Stimulated activated CD8-positive, alpha-beta memory T cell treated with anti-CD3 and anti-CD28 coated beads, Interleukin-7, amount 100 ng/mL, for 1 hour (primary cell): ENCODE measurements around the gene ABHD5.

Experiments used
- DNase-seq, 2 donors: peaks; one replicate each; pipeline ENCODE4 v3.0.0-alpha.2; 2020; ENCODE audit warnings: low read depth in 2 of 2

ABHD5 gene

DNA sequence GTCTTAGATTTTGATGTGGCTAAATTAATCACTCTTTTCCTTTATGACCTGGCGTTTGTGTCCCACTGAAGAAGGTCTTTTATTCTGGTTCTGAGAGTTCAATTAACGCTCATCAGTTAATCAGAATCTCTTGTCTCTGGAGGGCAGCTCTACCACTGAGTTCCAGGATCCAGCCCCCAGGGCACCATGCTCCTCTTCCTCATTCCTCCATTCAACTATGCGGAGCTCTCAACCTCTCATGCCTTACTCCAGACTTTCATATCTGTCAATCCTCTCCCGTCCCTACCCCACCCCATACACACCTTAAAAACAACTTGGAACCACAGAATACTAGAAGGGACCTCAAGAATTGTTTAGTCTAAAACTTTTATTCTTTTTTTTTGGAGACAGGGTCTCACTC, 4.8 kb upstream of the ABHD5 start:
- no peak for DNase-seq

DNA sequence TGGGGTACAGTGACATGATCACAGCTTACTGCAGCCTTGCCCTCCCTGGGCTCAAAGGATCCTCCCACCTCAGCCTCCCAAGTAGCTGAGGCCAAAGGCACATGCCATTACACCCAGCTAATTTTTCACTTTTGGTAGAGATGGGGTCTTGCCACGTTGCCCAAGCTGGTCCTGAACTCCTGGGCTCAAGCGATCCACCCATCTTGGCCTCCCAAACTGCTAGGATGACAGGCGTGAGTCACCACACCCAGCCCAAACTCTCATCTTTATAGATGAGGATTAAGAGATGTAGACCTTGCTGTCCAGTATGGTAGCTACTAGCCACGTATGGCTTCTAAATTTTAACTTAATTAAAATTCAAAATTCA, 4.4 kb upstream of the ABHD5 start:
- DNase-seq = no peak

GRCh38 chr3:43686700-43687498, 3.8 kb upstream of the ABHD5 start:
- no peak for DNase-seq

- DNase-seq = no peak
Measured at GRCh38 chr3:43687499-43687811, 3.3 kb upstream of the ABHD5 start.

GRCh38 chr3:43688245-43688650, 2.5 kb upstream of the ABHD5 start:
- DNase-seq = no peak

DNA sequence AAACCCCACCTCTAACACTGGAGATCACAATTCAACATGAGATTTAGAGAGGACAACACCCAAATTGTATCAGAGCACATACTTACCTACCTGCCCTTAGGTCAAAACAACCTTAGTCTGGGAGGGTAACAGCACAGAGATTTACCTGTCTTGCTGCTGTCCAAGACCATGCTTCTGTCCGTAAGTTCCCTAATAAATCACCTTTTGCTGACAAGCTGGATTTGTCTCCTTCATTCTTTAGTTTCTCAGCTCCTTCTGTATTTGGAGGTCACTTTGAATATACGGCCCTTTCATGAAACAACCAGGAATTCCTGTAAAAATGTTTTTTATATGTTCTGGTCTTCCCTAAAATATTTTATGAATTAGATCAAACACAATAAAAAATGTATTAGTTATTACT, 1.6 kb upstream of the ABHD5 start:
- DNase-seq = no peak

DNA sequence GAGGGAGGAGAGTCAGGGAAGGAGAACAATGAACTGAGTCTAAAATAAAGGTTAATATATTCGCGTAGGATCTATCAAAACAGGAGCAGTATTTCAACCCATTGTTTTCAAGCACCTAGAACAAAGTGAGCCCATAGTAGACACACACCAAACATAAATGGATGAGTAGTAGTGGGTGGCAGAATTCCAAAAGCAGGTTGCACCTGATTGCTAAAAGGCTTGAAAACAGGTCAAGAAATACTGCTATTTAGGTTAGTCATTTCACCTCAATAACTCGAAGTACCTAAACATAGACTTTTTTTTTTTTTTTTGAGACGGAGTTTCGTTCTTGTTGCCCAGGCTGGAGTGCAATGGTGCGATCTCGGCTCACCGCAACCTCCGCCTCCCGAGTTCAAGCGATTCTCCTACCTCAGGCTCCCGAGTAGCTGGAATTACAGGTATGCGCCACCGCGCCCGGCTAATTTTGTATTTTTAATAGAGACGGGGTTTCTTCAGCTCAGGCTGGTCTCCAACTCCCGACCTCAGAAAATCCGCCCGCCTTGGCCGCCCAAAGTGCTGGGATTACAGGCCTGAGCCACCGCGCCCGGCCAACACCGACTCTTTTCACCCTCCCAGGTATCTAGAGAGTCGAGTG, 855 bp upstream of the ABHD5 start:
- DNase-seq = peak in 1 of 2 donors; percentile 0

DNA sequence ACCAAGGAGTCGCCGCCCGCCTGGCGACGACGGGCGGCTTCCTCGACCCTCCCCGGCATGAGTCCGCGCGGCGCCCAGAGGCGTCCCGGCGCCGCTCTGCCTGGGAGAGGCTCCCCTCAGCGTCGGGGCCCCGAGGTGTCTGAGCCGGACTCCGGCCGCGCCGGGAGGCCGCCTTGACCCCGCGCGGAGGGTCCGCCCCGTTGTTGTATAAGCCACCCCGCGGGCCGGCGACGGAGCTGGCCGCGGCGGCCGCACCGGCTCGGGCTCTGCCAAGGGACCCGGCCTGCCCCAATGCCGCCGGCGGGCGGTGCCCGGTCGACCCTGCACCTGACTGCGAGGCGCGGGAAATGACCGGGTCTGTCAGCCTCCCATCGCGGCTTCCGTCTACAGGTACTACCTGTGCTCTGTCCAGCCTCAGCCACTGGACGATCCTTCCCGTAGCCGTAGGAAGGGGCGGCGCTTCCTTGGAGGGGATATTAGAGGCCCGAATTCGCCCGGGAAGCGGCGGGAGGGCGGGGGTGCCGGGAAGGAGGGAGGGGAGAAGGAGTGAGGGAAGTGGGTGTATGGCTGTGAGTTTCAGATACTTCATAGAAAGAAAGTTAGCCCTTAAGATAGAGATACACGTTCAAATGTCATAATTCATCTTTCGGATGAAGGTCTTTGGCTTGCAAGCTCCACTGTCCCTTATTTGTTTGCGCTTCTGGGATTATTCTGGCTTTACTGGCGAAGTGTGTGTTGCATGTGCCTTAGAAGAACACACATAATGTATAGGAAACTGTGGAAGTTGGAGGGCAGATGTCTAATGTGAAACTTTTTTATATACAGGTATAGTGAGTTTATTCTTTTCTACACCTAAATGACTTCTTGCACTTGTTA, 620 bp downstream of the ABHD5 start:
- DNase-seq = peak; percentile 0 to 5

- DNase-seq = no peak
Measured at GRCh38 chr3:43692085-43692855, 1.5 kb downstream of the ABHD5 start.

- no peak for DNase-seq
Measured at GRCh38 chr3:43692971-43693370, 2.2 kb downstream of the ABHD5 start.

DNA sequence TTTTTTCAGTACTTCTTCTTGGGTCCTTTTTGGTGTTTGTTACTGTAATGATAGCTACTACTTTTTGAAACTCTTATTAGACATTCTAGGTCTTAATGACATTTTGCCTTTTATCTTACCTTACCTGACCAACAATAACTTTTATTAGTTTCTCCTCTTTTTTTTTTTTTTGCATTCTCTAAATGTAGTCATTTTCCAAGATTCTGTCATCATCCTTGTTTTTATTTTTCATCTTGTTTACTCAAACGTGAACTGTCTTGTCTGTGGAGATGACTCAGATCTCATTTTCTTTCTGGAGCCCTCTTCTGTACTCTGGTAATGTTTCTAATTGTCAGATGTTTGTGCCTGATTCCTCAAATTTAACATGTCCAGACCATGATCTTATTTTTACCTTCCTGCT, 2.9 kb downstream of the ABHD5 start:
- no peak for DNase-seq

DNA sequence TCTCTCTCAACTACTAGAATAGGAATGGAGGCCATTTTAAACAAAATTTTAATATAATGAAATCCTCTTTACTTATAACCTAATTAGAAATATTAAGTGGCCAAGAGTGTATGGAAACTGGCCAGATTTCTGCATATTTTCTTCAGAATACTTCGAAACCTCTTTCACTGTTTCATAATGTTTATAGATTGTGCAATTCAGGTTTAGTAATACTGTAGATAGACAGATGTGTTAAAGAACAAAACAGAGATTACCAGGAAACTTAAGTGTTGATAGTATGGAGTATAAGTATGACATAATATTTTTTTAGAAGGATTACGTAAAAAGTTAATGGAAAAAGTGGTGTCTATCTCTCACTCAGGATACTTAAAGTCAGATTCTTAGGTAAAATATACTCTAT, 4.7 kb downstream of the ABHD5 start:
- DNase-seq = no peak

DNA sequence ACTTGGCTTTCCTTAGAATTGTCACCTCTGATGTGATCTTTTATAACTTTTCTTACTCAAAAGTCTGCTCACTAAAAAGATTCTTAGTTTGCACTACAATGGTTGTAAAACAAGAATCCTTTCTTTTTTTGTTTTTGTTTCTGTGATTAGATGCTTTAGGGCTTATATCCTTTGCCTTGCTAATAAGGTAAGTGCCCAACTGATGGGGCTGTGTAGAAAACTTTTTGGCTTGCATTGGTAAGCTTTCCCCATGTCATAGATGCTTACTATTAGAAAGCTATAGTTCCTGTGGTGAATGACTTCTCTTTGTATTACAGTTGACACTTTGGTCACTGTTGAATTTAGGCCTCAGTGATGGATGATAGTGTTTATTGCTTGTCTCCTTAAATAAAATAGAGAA, 5.1 kb downstream of the ABHD5 start:
- DNase-seq = no peak

- no peak for DNase-seq
Measured at GRCh38 chr3:43696441-43696840, 5.7 kb downstream of the ABHD5 start.

GRCh38 chr3:43696881-43697280, 6.1 kb downstream of the ABHD5 start:
- DNase-seq = no peak

- no peak for DNase-seq
Measured at GRCh38 chr3:43699864-43700263, 9.1 kb downstream of the ABHD5 start.

- DNase-seq = no peak
Measured at GRCh38 chr3:43704697-43705096, 14.0 kb downstream of the ABHD5 start.

GRCh38 chr3:43706342-43706741, 15.6 kb downstream of the ABHD5 start:
- no peak for DNase-seq

DNA sequence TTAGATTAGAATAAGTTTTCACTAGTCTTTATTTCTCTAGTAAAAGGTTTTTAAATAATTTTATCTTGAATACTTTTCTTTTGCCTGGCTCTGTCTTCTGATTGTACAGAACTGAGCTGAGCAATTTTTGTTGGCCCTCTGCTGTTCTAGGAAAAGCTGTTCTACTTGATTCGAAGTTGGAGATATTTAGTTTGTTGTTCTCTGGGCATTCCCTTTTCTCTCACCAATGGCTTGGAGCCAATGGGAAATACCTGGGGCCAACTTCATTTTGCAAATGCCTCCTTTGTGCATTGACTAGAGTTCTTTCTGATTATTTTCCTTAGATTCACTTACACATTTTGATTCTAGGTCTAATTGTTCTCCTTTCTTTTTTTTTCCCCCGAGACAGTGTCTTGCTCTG, 16.5 kb downstream of the ABHD5 start:
- DNase-seq = no peak

- no peak for DNase-seq
Measured at GRCh38 chr3:43707998-43708397, 17.3 kb downstream of the ABHD5 start.

DNA sequence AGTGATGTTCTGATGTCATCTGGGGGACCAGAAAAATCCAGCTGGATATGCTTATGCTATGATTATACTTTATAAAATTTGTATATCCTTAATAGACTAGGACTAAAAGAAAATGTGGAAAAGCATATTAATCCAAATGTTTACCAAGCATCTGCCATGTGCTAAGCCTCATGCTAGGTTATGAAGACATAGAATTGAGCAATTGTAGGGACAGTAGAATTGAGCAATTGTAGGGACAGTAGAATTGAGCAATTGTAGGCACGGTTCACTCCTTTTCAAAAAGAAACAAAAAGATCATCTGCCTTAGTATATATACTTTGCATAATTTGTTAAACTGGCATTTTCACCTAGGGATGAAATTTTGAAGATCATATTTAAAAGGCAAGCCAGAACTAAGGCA, 18.3 kb downstream of the ABHD5 start:
- DNase-seq = no peak

- no peak for DNase-seq
Measured at GRCh38 chr3:43710607-43711006, 19.9 kb downstream of the ABHD5 start.
